Brain microvascular endothelial cell (primary cell): Measurements from ENCODE around the gene WDR7.

Source experiments
- DNase-seq: peaks from one replicate; pipeline ENCODE4 v3.0.0-alpha.2; 2020
- H3K27ac ChIP-seq: fragments of 250-450 bp; sonication (Bioruptor Pico); 2 replicates; pipeline ENCODE4 v1.5.1; 2020; ENCODE audit warnings: mild to moderate bottlenecking, moderate library complexity
- H3K27me3 ChIP-seq: fragments of 250-450 bp; sonication (Bioruptor Pico); replicated peaks from 2 replicates; pipeline ENCODE4 v1.5.1; 2020; ENCODE audit warnings: mild to moderate bottlenecking
- H3K36me3 ChIP-seq: fragments of 250-450 bp; sonication (Bioruptor Pico); replicated peaks from 2 replicates; pipeline ENCODE4 v1.5.1; 2020; ENCODE audit warnings: mild to moderate bottlenecking
- H3K4me3 ChIP-seq: 2 replicates; pipeline ENCODE4 v1.5.1; 2011; ENCODE audit warnings: low read depth, mild to moderate bottlenecking, control low read depth, low read length, moderate library complexity
- in situ Hi-C: cut with HindIII; loops from 2 replicates; pipeline ENCODE4 v1.10.0; 2017; ENCODE audit warnings: low sequenced_read_pairs, low pct_ligation_motif_present
- TF ChIP-seq, protein P1 (sequence below): IDR thresholded peaks from 2 replicates; pipeline ENCODE4 v1.5.1; 2011; ENCODE audit warnings: low read depth, mild to moderate bottlenecking, moderate library complexity, low read length, control low read depth, inconsistent platforms; ENCODE audit errors: missing control alignments

WDR7 gene

DNA sequence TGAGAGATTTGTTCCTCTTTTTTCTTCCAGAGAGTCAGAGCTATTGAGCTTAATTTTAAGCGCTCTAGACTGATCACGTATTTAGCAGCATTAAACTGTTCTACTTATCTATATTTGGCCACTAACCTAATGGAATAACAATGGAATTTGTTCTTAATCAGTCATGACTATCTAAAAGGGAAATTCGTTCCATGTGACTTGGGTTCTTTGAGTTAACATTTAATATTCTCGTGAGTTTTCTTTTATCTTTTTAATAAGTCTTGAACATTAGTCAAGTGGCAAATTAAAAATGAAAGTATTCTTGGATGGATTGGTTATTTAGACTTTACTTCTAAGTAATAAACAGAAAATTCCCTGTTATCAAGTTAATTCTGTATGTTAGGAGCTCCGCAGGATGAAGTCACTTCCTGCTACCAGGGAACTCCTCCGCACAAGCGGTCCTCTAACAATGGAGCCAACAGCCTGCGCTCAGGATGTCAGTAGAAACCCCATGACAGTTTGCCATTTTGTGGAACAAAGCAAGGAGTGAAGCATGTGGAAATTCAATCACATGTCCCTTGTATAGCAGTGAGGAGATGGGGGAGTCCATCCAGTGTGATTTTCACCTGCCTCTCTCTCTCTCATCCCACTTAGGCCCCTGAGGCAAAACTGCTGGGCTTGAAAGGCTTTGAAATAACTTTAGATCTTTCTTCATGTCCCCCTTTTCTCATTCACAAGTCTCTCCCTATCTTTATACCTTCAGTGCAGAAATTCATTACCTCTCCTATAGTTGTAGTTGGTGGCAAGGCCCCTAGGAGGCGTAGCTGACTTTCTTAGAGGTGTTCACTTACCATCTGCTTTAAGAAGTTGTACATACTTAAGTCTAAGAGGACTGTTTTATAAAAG lies 138.1 kb downstream of the WDR7 start:
- Histone ChIP-seq H3K27me3 (no peaks in the 10 kb centered on the region), H3K36me3 (no peaks in the 10 kb centered on the region), H3K4me3 (no peak overlapping the region), H3K27ac (no peak overlapping the region)
- TF ChIP-seq, protein P1, sequence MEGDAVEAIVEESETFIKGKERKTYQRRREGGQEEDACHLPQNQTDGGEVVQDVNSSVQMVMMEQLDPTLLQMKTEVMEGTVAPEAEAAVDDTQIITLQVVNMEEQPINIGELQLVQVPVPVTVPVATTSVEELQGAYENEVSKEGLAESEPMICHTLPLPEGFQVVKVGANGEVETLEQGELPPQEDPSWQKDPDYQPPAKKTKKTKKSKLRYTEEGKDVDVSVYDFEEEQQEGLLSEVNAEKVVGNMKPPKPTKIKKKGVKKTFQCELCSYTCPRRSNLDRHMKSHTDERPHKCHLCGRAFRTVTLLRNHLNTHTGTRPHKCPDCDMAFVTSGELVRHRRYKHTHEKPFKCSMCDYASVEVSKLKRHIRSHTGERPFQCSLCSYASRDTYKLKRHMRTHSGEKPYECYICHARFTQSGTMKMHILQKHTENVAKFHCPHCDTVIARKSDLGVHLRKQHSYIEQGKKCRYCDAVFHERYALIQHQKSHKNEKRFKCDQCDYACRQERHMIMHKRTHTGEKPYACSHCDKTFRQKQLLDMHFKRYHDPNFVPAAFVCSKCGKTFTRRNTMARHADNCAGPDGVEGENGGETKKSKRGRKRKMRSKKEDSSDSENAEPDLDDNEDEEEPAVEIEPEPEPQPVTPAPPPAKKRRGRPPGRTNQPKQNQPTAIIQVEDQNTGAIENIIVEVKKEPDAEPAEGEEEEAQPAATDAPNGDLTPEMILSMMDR = peak; percentile 81
- peak; percentile 51 for DNase-seq
- in situ Hi-C loops = no loop called here

DNA sequence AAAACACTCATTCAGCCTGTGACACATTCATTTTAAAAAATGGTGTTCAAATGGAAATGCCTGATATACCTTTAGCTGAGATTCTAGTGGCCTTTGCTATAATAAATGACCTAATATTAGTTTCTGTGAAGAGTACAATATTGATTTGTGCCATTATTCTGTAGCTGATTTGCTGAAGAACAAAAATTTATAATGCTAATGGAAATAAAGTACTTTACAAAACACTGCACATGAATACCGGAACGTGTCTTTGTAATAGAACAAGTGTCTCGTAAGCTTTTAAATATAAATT lies 138.7 kb downstream of the WDR7 start:
- in situ Hi-C loops = no loop called here
- TF ChIP-seq, protein P1 = no peak
- Histone ChIP-seq H3K27ac (no peak overlapping the region), H3K36me3 (no peaks in the 10 kb centered on the region), H3K27me3 (no peaks in the 10 kb centered on the region), H3K4me3 (no peak overlapping the region)
- no peak for DNase-seq

DNA sequence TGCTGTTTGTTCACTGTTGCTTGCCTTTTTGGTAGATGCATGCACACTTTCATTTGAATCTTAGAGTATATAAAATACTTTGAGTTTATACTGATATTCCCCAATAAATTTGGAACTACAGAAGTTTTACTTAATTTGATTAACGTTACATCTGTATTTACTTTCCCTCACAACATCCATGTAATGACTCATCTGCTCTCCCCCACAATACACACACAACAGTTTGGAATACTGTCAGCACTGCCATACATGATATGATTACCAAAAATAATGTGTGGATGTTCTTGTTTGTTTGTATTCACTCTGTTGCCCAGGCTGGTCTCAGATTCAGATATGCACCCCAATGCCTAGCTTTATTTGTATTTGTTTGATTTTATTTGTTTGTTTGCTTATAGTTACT lies 144.2 kb downstream of the WDR7 start:
- TF ChIP-seq, protein P1 = no peak
- in situ Hi-C loops = no loop called here
- no peak for DNase-seq
- Histone ChIP-seq H3K36me3 (no peaks in the 10 kb centered on the region), H3K27me3 (no peaks in the 10 kb centered on the region), H3K4me3 (no peak overlapping the region), H3K27ac (no peak overlapping the region)

DNA sequence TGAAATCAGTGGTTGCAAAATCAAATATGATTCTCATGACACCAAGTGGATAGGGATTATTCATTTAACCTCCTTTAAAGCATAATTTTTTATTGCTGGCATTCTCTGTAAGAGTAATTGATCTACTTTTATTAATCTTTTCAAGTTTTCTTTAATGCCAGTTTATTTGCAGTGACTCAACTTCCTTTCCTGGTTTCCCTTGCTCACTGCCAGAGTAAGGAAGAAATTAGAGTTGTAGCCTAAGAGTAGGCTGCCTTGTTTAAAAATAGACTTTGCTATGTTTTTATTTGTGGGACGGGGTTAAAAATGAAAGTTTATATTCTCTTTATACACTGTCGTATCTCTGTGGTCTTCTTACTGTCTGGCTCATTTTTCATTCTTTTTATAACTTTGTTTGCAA lies 148.6 kb downstream of the WDR7 start:
- no peak for DNase-seq
- Histone ChIP-seq H3K27me3 (no peaks in the 10 kb centered on the region), H3K36me3 (no peaks in the 10 kb centered on the region), H3K4me3 (no peak overlapping the region), H3K27ac (no peak overlapping the region)
- in situ Hi-C loops = no loop called here
- TF ChIP-seq, protein P1 = no peak

DNA sequence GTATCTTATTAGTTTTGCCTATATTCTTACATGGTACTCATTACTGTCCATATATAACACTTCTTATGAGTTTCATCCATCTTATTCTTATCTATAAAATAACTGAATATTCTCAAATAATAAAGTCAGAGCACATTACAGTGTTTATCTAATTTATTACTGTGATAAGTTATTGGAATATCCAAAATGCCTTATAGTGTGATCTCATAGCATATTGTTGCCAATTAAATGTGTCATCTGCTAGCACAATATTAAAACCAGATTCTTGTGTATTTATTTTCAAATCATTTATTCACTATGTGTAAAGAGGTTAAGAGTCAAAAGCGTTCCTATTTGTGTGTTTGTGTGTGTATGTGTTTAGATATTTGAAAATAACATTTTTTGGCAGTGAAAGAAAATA lies 151.9 kb downstream of the WDR7 start:
- Histone ChIP-seq H3K36me3 (no peaks in the 10 kb centered on the region), H3K4me3 (no peak overlapping the region), H3K27me3 (no peaks in the 10 kb centered on the region), H3K27ac (no peak overlapping the region)
- in situ Hi-C loops = no loop called here
- DNase-seq = no peak
- TF ChIP-seq, protein P1 = no peak

DNA sequence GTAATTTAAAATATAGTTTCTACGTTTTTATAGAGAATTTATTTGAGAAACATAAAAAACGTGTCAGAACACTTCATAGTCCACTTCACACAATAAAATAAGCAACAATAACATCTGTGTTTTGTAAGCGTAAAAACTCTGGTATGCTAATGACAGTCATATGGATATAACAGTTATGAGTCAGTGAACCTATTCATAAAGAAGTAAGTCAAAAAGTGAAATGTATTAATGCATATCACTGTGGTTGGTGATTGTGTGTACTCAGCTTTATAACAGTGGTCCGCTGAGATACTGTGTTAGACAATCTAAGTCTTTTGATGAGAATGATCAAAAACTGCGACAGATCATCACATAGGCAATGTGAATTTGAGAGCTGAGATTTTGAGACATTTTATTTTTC lies 153.2 kb downstream of the WDR7 start:
- no peak for DNase-seq
- Histone ChIP-seq H3K27ac (no peak overlapping the region), H3K36me3 (no peaks in the 10 kb centered on the region), H3K4me3 (no peak overlapping the region), H3K27me3 (no peaks in the 10 kb centered on the region)
- TF ChIP-seq, protein P1 = no peak
- in situ Hi-C loops = no loop called here
